GM21423 (cell line): ENCODE measurements around the gene ZNF516.

Source experiments
- ATAC-seq: cut with Tn5 transposase; IDR thresholded peaks from one replicate; pipeline ENCODE4 v1.9.1; 2021; ENCODE audit warnings: mild to moderate bottlenecking, moderate library complexity; ENCODE audit not compliant: unreplicated experiment

Gene ZNF516

DNA sequence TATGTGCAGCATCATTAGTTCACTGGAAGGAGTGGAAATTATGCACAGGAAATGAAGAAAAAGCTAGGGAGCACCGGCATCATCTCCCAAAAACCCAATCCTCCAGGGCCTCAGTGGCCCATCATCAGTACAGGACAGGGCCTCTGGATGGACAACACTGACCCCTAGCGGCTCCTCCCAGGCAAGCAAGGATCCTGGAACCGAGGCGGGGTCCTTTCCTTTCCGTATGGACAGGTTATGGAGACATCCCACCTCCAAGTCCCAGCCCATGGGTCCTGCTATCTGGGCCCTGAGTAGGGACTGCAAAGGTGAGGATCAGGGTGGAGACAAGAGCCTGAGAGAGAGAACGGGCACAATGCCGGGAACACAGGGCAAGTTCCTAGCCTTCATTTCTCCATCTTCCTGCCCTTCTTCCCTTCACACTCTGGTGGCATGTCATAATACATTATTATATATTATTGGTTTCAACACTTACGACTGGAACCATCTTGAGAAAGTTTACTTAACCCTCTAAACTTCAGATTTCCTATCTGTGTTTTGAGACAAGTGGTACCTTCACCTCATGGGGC, 68.2 kb downstream of the ZNF516 start:
- no peak for ATAC-seq

DNA sequence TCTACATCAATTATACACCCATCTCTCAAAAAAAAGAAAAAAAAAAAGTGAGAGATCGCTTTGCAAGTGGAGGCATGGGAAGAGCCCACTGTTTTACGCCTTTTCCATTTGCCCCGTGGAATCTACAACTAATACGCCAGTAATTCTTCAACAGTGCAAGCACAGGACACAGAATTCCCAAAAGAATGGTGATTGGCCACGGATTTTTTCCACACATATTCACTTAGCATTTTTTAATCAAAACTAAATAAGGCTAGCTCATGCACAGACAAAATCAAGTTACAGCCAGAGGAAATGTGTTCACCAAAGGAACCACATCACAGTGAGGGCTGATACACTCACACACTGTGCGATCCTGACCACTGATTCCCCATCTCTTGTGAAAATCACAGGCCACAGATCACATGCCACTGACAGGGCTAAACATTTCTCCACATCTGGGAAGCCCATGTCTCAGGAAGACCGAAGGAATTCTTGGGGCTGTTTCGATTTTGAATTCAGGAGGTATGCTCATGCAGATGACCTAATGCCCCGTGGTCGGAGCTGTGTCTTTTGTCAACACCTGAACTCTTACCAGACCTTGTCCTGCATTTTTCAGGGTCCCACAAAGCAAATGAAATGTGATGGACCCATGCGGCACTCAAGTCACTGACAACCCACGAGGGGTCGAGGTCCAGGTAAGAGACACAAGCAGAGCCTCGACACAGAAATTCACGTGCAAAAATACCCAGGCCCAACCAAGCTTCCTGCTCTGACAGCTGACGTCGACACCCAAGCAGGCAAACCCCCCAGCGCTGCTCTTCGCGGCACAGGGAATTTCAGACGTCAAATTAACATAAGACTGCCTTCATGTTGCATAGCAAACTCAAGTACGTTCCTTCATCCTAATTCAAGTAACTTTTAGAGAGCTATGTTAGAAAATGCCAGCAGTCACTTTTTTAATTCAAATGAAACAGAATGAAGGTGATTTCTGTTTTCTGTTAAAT, 69.6 kb downstream of the ZNF516 start:
- no peak for ATAC-seq

DNA sequence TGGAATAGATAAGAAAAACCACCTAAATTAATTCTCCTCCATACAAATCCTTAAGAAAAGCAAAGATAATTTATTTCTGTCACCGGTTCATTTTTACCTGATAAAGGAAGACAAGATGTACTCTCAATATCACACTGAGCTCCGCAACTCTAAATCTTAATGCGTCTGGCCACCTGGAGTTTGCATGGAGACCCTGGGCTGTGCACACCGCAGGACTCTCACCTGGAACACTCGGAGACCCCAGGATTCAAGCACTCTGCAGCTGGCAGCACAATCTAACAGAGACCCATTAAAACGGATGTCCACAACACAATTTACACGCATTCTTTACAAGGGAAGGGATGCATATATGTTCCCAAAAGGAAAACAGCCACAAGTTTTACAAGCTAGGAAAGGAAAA, 72.2 kb downstream of the ZNF516 start:
- no peak for ATAC-seq

DNA sequence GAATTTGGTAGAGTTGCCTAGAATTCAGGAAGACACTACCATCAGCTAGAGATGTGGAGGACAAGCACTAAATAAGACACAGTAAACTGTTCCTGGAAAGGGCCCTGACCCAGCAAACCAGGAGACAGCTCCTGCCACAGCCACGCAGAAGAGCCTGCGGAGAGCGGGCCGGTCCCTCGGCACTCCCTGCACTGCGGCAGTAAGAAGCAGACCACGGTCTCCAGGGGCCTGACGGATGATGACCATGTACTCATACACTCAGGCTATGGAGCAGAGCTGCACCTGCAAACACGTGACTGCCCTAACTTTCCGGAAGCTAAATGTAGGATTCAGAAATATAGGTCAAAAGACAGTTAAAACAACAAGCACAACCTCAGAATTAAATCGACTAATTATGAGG, 72.9 kb downstream of the ZNF516 start:
- no peak for ATAC-seq

DNA sequence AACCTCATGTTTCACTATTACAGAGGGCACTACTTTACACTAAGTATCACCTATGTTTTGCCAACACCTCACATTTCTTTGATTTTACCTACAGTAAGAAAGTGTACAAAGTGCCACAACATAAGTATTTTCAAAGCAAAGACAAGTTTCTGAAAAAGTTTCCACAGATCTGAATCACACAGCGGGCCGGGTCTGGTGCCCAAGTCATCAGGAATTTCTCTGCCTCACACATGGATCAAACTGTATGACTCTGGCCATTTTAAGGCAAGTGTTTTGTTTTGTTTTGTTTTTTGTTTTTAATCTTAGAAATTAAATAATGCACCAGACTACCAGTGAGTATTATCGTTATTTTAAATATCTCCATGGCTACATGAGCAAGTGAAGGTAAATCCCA, 73.4 kb downstream of the ZNF516 start:
- no peak for ATAC-seq

DNA sequence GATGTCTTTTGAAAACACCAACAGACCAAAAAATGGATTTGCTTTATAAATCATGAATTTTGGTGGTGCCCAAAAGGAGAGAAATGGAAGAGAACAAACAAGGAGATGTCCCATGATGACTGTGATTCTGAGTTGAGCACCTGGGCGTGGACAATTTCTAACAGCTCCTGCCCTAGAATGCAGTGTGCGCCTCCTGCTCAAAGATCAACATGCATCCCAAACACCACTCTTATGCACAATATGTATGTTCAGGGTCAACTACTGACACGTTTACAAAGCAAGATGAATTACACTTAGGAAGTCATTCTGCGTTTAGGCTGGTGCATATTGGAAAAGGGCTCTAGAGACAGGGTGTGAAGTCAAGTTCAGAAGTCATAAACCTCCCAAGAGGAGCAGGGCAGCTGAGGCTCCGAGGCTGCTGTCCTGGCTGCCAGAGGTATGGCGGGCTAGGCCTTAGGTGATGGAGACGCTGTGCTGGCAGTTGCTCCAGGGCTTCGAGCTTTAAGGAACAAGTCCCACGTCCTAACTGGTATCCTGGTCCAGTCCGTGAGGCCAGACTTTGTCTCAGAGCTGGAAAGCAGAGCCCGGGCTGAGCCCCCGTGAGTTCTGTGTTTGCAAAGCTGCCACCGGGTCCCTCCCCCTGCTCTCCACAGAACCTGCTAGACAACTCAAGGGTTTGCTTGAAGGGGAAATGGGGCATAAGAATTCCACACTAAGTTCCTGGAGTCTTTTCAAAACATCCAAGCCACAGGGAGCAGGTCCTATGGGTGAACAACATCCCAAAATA, 74.0 kb downstream of the ZNF516 start:
- no peak for ATAC-seq

DNA sequence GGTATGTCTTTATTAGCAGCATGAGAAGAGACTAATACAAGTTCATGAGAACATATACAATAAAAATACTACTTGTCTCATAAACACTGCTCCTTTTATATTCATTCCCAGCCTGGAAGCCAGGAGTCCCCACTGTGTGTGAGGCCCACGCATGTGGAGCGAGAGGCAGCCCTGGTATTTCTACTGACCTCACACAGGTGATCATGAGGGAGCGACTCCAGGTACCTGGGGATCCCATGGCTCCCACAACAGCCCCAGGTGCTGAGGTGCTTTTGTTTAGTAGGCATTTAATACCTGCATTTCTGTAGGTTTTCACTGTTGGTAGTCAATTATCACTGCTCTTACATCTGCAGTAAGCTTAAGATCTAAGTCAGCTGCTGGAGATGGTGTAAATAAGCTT, 75.2 kb downstream of the ZNF516 start:
- ATAC-seq = no peak

DNA sequence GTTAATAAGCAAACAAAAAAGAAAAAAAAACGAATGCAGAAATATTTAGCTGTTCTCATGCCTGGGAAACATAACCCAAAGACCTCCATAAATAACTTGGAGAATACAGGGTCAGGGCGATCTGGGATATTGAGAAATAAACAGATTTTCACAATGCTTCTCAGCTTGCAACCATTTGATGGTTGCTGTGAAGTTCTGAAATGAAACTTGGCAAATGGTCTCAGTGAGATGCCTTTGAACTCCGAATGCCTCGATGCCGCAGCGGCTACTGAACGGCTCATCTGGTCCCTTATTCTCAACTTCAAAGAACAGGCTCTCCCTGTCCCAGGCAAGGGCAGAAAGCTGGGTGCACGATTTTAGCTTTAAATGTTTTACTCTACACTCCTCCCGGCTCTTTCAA, 78.1 kb downstream of the ZNF516 start:
- ATAC-seq = no peak

DNA sequence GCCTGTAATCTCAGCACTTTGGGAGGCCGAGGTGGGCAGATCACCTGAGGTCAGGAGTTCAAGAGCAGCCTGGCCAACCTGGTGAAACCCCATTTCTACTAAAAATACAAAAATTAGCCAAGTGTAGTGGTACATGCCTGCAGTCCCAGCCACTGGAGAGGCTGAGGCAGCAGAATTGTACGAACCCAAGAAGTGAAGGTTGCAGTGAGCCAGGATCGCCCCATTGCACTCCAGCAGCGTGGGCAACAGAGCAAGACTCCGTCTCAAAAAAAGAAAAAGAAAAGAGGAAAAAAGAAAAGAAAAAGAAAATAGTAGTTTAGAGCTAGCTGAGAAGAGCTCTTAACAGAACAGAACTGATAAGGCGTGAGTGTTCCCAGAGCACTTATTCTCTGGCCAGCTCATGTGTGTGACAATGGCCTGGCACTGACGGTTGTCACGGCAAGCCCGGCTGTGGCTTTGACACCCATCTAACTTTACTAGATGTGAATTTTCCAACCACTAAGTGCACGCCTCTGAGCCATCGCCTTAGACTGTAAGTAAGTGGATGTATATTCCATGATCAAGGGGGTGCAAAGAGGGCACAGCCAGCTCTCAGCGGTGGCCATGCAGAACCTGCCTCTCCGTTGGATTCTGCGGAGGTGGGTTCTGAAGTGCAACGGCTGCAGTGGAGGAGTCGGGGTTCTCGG, 80.0 kb downstream of the ZNF516 start:
- ATAC-seq = no peak

DNA sequence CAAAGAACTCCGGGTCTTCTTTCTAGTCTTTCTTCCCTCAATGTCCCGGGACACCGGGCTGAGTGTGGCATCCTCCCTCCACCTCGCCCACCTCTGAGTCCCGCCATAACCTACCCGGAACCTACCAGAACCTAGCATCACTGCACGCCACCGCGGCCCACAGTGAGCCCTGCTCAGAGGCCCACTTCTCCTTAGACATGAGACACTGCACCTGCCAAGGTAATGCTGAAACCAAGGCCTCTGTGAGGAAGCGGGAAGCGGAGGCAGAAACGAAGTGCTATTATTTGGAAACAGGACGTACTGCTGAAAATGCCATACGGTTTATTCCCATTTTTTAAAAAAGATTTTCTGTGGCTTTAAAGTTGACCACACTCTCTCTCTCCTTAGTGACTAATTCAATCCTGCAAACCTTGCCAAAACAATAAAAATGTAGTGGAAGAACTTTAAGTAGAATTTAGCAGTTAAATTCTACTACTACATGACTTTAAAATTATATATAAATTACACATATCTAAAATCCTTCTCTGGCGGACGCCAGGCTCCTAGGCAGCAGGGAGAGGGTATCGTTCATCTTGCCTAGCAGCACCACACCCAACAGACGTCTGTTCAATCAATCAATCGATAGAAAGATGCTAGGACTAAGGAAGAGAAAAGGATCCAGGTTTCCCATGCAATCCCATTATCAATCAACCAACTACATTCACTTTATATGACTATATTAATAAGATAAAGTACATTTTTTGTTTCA, 82.0 kb downstream of the ZNF516 start:
- no peak for ATAC-seq

DNA sequence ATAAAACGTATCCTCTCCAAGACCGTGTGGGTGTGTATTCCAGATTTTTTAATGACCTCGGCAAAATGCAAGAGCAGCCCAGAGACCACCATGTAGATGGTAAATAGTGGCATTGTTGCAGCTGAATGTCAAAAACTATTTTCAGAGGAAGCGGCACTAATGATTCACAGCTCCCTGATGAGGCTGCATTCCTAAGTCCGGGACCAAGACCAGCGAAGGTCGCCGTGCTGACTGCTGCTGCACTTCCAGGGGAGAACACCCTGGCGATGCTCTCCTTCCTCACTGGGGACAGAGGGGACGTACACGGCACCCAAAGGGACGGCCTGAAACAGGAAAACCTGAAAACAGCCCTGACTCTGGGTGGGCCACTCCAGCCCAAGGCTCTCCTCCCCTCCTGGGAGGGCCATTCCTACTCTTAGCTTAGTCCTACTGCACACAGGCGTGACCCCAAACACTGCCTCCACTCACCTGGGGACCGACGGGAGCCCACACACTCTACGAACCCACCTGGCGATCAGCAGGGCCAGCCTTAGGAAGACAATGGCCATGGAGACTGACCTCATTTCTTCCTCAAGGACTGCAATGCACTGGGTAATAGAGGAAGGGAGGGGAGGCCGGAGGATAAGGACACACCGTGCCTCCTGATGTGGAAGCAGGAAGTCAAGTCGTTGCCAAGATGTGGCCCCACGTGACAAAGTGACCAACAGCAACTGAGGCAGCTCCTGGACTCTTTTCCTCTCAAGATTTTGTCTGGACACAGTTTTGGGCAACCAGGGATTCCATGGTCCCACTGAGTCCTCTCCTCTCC, 82.8 kb downstream of the ZNF516 start:
- no peak for ATAC-seq

DNA sequence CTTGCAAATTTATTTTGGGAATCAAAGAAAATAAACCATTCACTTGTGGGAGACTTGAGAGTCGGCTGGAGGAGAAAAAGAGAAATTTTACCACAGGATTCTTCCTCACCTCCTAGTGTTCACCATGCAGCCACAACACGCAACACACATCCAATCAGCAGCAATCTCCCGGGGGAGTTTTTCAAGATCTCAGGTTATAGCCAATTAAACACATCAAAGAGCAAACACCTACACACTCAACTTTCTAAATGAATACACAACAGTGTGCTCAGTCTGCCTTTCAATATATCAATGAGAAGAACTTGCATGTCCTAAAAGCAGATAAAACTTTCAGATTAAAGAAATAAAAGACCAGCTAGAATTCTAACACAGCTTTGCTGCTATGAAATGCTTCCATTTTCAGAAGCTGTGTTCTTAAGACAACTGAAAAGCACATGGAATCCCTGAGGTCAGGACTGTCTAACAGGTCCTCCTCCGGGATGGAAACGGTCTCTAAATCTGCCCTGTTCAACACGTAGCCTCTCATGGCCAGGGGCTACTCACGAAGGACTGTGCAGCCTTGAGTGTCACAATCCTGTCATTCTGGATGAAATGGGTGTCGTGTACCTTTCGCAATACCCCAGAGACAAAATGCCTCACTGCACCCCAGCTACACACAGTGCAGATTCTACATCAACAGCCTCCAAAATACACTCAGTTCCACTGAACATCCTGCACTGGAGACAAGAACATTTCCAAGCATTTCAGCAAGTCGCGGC, 84.2 kb downstream of the ZNF516 start:
- ATAC-seq = peak; percentile 63

DNA sequence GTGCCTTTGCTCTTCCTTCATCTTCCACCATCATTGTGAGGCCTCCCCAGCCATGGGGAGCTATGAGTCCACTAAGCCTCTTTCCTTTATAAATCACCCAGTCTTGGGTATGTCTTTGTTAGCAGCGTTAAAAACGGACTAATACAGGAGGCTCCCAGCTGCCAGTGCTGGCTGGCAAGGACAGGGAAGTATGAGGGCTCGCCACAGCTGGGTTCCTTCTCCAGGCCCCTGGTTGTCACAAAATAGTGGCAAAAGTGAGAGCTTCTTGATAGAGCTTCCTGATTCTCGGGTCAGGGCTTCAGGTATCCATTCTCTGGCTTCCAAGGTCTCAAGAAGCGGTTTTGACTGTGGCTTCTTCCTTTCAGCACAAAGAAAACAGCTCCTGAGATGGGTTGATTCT, 85.0 kb downstream of the ZNF516 start:
- no peak for ATAC-seq

DNA sequence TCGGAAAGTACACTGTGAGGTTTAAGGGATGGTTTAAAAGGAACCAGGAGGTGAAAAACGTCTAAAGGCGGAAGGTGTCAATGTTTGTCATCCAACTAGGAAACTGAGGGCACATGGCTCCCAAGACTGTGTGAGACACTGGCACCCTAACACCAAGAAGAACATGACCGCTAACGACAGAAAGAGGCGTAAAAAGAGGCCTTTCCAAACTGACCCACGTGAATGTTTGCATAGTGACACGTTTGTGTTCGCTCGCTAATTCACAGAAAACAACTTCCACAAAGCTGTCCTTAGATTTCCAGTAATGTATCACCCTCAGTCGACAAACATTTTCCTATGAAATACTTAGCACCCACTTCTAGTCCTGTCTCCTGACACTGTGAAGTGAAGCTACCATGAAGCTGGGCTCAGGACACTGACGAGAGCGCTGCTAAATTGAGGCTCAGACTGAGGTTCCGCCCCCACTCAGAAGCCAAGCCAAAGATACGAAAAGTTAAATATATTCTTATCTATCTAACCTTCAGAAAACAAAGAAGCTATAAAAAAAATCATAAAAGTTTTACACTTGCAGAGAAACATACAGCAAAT, 86.5 kb downstream of the ZNF516 start:
- no peak for ATAC-seq

DNA sequence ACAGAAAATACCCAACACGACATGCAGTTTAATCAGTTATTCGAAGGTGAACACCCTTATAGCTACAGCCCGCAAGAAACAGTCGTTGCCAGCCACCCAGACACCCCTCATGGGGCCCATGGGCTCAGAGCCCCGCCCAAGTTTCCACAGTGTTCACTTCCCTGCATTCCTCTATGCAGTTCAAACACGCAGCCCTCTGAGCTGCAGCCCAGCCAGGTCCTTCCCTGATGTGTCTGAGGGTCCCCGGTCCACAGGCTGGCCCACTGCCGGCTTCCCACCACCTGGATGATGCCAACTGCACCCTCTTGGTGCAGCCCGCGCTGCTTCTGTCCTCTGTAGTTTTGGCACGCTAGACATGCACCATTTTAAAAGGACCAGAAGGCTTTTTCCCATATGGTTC, 87.4 kb downstream of the ZNF516 start:
- no peak for ATAC-seq

DNA sequence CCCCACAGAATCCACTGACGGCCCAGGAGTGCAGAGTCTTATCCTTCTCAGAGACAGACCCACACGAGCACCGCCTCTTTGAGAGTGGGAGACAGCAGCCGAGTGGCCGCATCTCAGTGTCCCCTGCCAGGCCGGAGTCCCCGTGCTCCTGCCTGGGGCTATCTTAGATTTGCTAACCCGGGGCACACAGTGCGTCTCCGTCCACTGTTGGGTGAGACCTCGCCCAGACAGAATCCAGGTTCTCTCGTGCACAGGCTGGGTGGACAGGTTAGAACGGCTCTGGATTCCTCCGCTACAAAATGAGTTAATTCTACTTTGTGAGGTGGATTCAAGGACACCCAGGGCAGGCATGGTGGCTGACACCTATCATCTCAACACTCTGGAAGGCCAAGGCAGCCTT, 88.3 kb downstream of the ZNF516 start:
- no peak for ATAC-seq

DNA sequence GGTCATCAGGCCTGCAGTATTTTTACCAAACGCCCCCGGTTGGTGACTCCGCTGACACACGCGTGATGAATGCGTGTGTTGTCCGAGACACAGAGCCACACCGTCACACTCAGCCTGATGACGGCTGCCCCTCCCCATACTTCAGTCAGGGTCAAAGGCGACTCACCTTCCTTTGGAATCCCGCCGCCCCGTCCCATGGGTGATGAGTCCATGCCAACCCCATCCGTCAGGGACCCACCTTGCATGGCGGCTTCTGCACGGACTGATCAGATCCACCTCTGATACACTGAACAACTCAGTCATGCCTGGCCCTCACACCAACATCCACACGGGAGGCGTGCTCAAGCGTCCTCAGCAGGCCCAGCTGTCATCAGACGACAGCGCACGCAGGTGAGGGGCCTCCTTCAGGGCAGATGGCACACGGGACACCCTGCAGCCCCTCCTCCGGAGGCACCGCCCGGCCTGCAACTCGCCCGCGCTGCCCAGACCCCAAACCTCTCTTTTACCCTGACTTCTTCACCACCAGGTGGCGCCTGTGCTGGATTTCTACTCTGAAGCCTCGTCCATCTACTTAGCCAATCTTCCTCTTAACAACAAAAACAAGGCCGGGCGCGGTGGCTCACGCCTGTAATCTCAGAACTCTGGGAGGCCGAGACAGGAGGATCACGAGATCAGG, 89.2 kb downstream of the ZNF516 start:
- no peak for ATAC-seq

DNA sequence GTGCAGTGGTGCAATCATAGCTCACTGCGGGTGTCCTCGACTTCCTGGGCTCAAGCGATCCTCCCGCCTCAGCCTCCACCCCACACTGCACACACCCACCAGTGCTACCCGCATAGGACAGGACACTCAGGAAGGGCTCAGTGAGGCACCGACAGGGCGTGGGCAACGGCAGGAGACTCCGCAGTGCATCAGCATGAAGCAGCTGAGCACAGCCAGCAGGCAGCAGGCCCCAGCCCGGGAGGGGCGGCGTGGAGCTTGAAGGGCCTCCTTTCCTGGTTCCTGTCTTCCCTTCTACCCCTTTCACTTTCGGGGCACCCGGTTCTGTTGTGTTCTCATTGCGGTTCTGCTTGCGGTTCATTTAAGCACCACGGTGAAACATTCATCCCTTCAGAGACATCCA, 89.8 kb downstream of the ZNF516 start:
- ATAC-seq = no peak
